ENCODE data around the gene SNAI3.

- TF ChIP-seq, protein P1, sequence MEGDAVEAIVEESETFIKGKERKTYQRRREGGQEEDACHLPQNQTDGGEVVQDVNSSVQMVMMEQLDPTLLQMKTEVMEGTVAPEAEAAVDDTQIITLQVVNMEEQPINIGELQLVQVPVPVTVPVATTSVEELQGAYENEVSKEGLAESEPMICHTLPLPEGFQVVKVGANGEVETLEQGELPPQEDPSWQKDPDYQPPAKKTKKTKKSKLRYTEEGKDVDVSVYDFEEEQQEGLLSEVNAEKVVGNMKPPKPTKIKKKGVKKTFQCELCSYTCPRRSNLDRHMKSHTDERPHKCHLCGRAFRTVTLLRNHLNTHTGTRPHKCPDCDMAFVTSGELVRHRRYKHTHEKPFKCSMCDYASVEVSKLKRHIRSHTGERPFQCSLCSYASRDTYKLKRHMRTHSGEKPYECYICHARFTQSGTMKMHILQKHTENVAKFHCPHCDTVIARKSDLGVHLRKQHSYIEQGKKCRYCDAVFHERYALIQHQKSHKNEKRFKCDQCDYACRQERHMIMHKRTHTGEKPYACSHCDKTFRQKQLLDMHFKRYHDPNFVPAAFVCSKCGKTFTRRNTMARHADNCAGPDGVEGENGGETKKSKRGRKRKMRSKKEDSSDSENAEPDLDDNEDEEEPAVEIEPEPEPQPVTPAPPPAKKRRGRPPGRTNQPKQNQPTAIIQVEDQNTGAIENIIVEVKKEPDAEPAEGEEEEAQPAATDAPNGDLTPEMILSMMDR (IDR thresholded peaks at IDR 0.05), result no peak
- no peak for TF ChIP-seq POLR2A (IDR thresholded peaks at IDR 0.05)
These were observed 15.5 kb upstream of the SNAI3 start for GRCh38 chr16:88701581-88702370.
